C4-2B (cell line): ENCODE data around the gene CASZ1.

Experiments used
- H3K27ac ChIP-seq: fragments of 450-650 bp; 2 replicates; pipeline ENCODE4 v1.5.1; 2017
- CTCF ChIP-seq: fragments of 450-650 bp; conservative IDR thresholded peaks from 2 replicates; pipeline ENCODE4 v1.5.1; 2017; ENCODE audit warnings: mild to moderate bottlenecking
- ZFX ChIP-seq: fragments of 450-650 bp; IDR thresholded peaks from 2 replicates; pipeline ENCODE4 v1.6.1; 2017

CASZ1 gene

GRCh38 chr1:10659646-10660540 lies 136.6 kb downstream of the CASZ1 start:
- no peak for TF ChIP-seq ZFX
- no peak for TF ChIP-seq CTCF
- H3K27ac ChIP-seq: no peak overlapping the region

DNA sequence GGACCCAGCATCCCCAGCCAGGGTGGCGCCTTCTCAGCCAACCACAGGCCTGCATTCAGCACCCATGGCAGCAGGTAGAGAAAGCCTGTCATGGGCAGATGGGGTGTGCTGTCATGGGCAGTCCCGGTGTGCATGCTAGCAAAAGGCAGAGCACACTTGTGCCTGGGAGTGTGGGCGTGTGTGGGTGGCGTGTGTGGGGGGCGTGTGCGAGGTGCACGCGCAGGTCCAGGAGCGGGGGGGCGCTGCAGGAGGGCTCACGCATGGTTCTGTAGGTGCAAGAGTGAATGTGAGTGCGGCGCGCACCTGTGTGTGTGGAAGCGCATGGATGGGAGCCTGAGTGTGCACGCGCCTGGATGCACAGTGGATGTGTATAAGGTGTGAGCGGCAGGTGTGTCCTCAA lies 137.2 kb downstream of the CASZ1 start:
- TF ChIP-seq ZFX: no peak
- H3K27ac ChIP-seq: no peak overlapping the region

DNA sequence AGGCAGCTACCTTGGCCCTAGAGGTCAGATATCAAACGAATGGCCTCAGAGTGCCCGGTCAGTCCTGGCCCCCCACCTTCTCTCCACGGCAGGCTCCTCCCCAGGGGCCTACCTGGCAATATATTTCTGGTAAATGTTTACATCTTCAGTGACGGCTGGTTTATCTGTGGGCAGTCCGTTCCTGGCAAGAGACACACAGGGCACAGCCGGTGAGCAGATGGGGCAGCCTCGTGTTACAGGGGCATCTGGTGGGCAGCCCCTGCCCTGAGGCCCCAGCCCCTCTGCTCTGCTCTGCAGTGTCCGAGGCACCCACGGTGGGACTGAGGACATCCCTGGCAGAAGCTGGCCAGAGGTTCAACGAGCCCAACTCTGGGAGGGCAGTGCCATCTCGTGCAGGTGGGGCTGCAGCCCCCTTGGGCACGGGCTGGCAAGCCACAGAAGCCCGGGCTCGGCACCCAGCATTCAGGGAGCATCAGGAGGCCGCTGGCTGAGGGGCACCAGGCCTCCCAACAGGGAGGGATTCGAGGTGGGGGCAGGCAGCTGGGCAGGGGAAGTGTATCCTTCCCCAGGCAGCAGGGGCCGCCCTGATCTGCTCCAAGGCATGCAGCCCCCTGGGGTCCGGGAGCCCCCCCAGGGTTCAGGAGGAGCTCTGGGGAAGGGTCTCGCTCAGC lies 137.9 kb downstream of the CASZ1 start:
- TF ChIP-seq CTCF: no peak
- TF ChIP-seq ZFX: no peak
- H3K27ac ChIP-seq: no peak overlapping the region

GRCh38 chr1:10657088-10657847 lies 139.2 kb downstream of the CASZ1 start:
- H3K27ac ChIP-seq: no peak overlapping the region
- no peak for TF ChIP-seq CTCF
- TF ChIP-seq ZFX: no peak

GRCh38 chr1:10656431-10656830 lies 140.0 kb downstream of the CASZ1 start:
- TF ChIP-seq ZFX (no peak), CTCF (no peak)
- no peak overlapping the region for H3K27ac ChIP-seq

- H3K27ac ChIP-seq: no peak overlapping the region
- no peak for TF ChIP-seq CTCF
- no peak for TF ChIP-seq ZFX
These were observed 141.4 kb downstream of the CASZ1 start for GRCh38 chr1:10655002-10655401.

DNA sequence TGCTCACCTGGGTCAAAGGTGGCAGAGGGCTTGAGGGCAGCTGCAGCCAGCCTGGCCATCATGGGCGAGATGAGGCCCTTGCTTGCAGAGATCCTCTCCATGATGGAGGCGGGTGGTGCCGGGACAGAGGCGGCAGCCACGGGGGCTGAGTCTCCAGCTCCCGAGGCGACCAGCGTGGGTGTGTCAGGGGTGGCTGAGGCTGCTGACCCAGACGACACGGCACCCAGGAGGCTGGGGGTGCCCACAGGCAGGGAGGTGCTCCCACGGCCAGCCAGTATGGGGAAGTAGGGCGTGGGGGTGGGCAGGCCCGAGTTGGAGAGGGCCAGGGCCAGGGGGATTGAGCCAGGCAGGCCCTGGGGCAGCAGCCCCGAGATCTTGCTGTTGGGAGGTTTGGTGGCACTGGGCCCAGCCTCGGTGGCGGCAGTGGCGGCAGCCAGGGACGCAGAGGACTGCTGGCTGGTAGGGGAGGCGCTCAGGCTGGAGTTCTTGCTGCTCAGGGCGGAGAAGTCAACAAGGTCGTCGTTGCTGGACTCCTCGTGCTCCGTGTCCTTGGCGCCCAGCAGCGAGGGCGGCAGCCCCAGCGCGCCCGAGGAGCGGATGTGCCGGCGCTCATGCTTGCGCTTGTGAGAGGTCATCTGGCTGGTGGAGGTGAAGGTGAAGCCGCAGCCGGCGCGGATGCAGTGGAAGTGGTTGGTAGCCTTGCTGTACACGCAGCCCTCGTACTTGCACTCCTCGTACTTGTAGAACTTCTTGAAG lies 142.9 kb downstream of the CASZ1 start:
- no peak for TF ChIP-seq CTCF
- TF ChIP-seq ZFX: no peak
- peak overlapping the region; percentile 72 for H3K27ac ChIP-seq
